Epithelial cell of proximal tubule (primary cell): ENCODE results near the gene TUSC2. TPM values are rescaled to one million over a fixed set of nuclear protein-coding genes. Genes with fewer than 3 reads are reported as not detected.

Experiments
- DNase-seq: peaks from one replicate; pipeline ENCODE4 v3.0.0-alpha.2; 2011; ENCODE audit warnings: low read depth
- H3K4me3 ChIP-seq: 2 replicates; pipeline ENCODE4 v1.5.1; 2011; ENCODE audit warnings: low read depth, mild to moderate bottlenecking, low read length
- total RNA-seq: library from RNA; depleted of rRNA; stranded (reverse); fragments of >200 nt; gene quantifications from 2 replicates; pipeline ENCODE4 v1.2.3, GENCODE V29; 2015
- TF ChIP-seq, protein P1 (sequence below): conservative IDR thresholded peaks from 2 replicates; pipeline ENCODE4 v1.5.1; 2012; ENCODE audit warnings: low read depth, mild to moderate bottlenecking, low read length

The TUSC2 gene
- total RNA-seq, 1 donor from 2014 or later = 46.6 TPM

DNA sequence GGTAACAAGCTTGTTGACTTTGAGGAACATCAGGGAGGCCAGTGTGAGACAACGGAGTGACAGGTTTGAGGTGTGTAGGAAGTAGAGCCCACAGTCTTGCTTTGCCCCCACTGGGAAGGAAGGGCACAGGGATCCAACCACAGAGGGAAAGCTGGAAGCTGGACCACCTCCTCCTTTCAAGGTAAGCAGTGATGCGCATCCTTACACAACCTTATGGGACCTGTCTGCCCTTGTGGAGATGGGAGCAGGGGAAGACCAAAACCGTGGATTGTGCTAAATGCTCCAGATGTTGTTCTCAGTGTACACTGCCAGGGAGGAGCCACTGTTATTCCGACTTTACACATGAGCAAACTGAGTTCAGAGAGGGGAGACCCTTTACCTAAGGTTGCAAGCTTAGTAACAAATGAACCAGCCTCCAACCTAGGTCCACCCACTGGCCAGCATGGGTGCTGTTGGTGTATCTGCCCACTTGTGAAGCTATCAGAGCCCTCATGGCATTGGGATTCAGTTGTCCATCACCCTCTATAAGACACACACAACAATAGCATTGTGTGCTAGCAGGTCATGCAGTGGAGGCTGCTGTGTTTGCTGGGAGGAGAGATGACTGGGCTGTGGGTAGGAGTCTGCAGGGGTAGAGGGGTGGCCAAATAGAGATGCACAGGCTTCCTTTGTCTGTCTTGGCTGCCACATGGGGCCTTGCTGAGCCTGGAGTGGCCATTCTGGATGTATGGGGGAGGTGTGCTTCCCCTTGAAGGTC lies 49.7 kb downstream of the TUSC2 start:
- no peak overlapping the region for H3K4me3 ChIP-seq
- TF ChIP-seq, protein P1, sequence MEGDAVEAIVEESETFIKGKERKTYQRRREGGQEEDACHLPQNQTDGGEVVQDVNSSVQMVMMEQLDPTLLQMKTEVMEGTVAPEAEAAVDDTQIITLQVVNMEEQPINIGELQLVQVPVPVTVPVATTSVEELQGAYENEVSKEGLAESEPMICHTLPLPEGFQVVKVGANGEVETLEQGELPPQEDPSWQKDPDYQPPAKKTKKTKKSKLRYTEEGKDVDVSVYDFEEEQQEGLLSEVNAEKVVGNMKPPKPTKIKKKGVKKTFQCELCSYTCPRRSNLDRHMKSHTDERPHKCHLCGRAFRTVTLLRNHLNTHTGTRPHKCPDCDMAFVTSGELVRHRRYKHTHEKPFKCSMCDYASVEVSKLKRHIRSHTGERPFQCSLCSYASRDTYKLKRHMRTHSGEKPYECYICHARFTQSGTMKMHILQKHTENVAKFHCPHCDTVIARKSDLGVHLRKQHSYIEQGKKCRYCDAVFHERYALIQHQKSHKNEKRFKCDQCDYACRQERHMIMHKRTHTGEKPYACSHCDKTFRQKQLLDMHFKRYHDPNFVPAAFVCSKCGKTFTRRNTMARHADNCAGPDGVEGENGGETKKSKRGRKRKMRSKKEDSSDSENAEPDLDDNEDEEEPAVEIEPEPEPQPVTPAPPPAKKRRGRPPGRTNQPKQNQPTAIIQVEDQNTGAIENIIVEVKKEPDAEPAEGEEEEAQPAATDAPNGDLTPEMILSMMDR = no peak
- no peak for DNase-seq

- H3K4me3 ChIP-seq = no peak overlapping the region
- TF ChIP-seq, protein P1 = no peak
Measured at GRCh38 chr3:50276762-50277101, 51.3 kb downstream of the TUSC2 start.

GRCh38 chr3:50275996-50276761 lies 51.8 kb downstream of the TUSC2 start:
- TF ChIP-seq, protein P1 = no peak
- DNase-seq = no peak
- H3K4me3 ChIP-seq = no peak overlapping the region

More at GRCh38 chr3:50276762-50277101, 51.3 kb downstream of the TUSC2 start:
- DNase-seq = no peak

DNA sequence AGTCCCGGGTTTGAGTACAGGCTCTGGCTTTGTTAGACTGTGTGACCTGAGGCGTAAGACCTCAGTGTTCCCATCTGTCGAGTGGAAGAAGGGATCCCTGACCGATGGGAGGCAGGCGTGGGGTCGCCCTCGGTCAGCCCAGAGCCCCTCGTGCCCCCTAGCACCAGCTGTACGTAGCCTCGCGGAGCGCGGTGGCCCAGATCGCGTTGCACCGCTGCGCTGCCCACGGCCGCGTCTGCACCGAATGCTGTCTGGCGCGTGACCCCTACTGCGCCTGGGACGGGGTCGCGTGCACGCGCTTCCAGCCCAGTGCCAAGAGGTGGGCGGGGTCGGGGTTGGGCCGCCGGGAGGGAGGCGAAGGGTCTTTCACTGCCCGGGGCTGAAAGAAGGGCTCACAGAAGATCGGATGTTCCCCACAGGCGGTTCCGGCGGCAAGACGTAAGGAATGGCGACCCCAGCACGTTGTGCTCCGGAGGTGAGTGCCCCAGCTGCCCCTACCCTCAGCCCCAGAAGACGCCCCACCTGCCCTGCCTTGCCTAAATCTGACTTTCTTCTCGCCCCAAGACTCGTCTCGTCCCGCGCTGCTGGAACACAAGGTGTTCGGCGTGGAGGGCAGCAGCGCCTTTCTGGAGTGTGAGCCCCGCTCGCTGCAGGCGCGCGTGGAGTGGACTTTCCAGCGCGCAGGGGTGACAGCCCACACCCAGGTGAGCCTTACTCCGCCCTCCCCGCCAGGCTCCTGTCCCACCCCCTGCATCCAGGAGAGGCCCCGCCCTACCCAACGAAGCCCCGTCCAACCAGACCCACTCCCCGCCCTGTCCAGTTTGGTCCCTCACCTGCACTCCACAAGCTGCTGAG lies 52.7 kb downstream of the TUSC2 start:
- DNase-seq = no peak
- H3K4me3 ChIP-seq = no peak overlapping the region
- TF ChIP-seq, protein P1 = no peak

Other genes starting within 250 kb of the TUSC2 start
- gene RBM5, start 239.3 kb downstream of the TUSC2 start, total RNA-seq = 52.3 and 80.7 TPM in 2 replicates
- 36.0 and 58.6 TPM in 2 replicates for gene SEMA3F, start 172.9 kb downstream of the TUSC2 start, total RNA-seq
- not detected in 2 replicates for gene GNAT1, start 136.6 kb downstream of the TUSC2 start, total RNA-seq
- gene SLC38A3, start 123.0 kb downstream of the TUSC2 start, total RNA-seq = not detected in 2 replicates
- 263 and 264 TPM in 2 replicates for gene GNAI2, start 92.0 kb downstream of the TUSC2 start, total RNA-seq
- gene SEMA3B, start 59.1 kb downstream of the TUSC2 start, total RNA-seq = 4.6 and 29.5 TPM in 2 replicates
- not detected in 2 replicates for gene LSMEM2, start 49.1 kb downstream of the TUSC2 start, total RNA-seq
- gene IFRD2, start 35.8 kb downstream of the TUSC2 start, total RNA-seq = 76.6 and 165 TPM in 2 replicates
- gene HYAL3, start 28.8 kb downstream of the TUSC2 start, total RNA-seq = 7.8 and 8.8 TPM in 2 replicates
- gene NAA80, start 28.8 kb downstream of the TUSC2 start, total RNA-seq = 8.5 and 19.4 TPM in 2 replicates
- gene HYAL1, start 24.6 kb downstream of the TUSC2 start, total RNA-seq = 1.3 and 2.2 TPM in 2 replicates
- gene HYAL2, start 5.5 kb downstream of the TUSC2 start, total RNA-seq = 123 and 145 TPM in 2 replicates
- 27.0 and 31.5 TPM in 2 replicates for gene RASSF1, start 12.6 kb upstream of the TUSC2 start, total RNA-seq
- gene ZMYND10, start 17.5 kb upstream of the TUSC2 start, total RNA-seq = 0.92 and 3.1 TPM in 2 replicates
- 24.6 and 27.3 TPM in 2 replicates for gene NPRL2, start 22.6 kb upstream of the TUSC2 start, total RNA-seq
- 33.6 and 38.5 TPM in 2 replicates for gene CYB561D2, start 22.6 kb upstream of the TUSC2 start, total RNA-seq
- gene TMEM115, start 31.3 kb upstream of the TUSC2 start, total RNA-seq = 54.6 and 56.0 TPM in 2 replicates
- 0.14 TPM in 1 of 2 replicates, not detected in the other for gene CACNA2D2, start 175.4 kb upstream of the TUSC2 start, total RNA-seq
- 4.3 and 8.9 TPM in 2 replicates for gene C3orf18, start 239.5 kb upstream of the TUSC2 start, total RNA-seq
- 11.3 and 13.7 TPM in 2 replicates for gene HEMK1, start 241.3 kb upstream of the TUSC2 start, total RNA-seq